Hematopoietic multipotent progenitor cell treated with erythropoietin and hydrocortisone succinate and interleukin-3 and kit ligand, for 15 days (in vitro differentiated cells): ENCODE results near the gene TMTC2.

Experiments
- DNase-seq: peaks from one replicate; pipeline ENCODE4 v3.0.0-alpha.2; 2015; ENCODE audit warnings: low spot score

Gene TMTC2

GRCh38 chr12:82958966-82959365 is 272.3 kb downstream of the TMTC2 start:
- DNase-seq = no peak

DNA sequence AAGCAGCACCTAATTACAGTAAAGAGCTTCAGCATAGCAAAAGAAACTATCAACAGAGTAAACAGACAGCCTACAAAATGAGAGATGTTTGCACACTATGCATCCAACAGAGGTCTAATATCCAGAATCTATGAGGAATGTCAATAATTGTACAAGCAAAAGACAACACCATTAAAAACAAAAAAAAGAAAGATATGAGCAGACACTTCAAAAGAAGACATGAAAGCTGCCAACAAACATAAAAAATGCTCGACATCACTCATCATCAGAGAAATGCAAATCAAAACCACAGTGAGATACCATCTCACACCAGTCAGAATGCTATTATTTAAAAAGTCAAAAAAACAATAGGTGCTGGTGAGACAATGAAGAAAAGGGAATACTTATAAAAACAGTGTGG is 273.1 kb downstream of the TMTC2 start:
- no peak for DNase-seq

DNA sequence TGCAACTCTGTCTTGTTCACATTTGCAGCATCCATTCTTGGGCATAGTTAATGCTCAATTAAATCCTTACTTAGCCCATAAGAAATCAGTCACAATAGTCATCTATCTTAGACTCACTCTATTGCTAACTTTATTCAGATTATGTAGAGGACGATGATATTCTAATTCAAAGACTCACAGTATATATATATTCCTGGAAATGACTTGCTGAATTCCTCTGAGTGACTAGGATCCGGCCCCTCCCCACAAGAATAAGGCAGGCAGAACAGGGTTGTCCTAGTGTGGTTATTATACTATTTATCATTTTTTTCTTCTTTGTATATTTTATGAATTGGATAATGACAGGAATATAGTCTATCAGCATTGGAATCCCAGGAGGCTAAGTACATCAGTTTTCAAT is 275.1 kb downstream of the TMTC2 start:
- no peak for DNase-seq

GRCh38 chr12:82963956-82964355 is 277.2 kb downstream of the TMTC2 start:
- no peak for DNase-seq

DNA sequence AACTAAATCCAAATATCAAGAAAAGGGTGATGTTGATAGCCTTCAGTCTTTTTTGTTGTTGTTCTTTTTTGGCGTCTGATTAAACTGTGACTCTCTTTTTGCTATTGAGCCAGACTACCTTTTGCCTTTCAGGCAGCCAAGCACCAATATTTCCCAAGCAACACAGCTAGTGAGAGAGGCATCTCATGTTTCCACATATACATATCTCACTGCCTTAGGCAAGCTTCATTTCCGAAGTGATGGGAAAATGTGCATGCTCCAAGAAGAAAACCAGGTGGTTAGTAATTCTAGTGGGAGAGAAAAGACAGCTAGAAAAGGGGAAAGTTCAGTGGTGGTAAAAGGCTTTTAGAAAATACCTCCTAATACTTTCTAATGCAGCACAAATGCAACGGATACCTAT is 277.7 kb downstream of the TMTC2 start:
- no peak for DNase-seq

- DNase-seq = no peak
Observed at GRCh38 chr12:82966001-82966559, 279.4 kb downstream of the TMTC2 start.

DNA sequence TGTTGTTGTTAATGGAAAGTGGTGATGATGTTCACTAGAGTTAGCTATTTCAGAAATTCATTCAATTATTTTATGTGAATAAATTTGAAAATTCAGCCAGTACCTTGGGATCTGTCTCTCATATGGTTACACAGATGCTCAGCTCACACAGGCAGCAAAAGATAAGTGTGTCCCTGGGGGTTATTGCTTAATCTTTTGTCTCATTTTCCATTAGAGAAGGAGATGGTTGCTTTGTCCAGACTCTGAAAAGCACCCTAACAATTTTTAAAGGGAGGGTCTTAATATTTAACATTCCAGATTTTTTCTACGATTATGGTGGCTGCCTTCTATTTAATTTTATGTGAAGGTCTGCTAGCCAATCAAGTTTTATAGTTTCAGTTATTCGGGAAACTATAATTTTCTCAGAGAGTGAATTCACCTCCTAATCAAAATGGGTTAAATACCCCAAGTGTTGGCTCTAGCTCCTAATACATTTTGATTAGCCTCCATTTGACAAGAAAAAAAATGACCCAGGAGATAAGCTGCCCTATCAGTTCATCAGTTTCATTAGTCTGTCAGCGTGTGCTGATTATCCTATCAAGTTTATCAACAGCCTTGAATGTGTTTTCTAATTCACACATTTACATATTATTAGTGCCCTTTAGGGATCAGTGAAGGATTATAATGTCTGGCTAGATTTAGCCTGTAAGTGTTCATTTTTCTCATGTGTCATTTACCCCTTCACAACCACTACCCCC is 282.1 kb downstream of the TMTC2 start:
- DNase-seq = no peak

GRCh38 chr12:82970614-82971013 is 283.9 kb downstream of the TMTC2 start:
- no peak for DNase-seq

DNA sequence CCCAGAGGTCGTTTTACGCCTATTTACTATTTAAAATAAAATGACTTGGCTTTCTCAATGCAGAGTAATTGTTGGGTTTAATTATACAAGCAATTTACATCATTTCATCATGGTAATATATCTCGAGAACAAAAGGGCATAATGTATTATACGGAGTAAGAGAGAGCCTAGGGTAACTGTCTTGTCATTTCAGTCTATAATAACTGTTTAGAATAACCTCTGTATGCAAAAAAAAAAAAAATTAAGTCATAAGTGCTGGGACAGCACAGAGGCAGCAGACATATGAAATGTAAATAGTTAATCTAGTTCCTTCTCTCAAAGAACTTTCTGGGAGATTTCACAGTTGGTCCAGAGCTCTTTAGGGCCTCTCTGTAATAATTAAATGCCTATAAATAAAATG is 284.9 kb downstream of the TMTC2 start:
- no peak for DNase-seq

GRCh38 chr12:82972624-82973023 is 285.9 kb downstream of the TMTC2 start:
- no peak for DNase-seq

DNA sequence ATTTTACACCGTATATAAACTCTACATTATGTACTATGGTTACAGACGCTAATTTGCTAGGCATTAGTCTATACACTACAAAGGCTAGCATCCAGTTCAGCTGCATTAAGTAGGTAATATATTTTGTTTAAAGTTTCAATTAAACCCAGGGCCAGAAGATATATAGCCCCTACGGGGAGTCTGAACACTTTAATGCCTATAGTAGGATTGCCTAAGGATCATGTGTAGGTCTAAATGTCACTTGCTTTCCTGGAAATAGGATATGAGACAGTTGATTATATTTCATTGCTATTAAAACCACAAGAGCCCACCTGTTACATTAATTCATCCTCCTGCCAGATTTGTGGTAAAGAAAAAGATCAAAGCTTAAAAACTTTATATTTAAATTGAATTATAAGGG is 286.9 kb downstream of the TMTC2 start:
- DNase-seq = no peak

- no peak for DNase-seq
Observed at GRCh38 chr12:82981150-82981549, 294.4 kb downstream of the TMTC2 start.

- no peak for DNase-seq
Observed at GRCh38 chr12:82994117-82994516, 307.4 kb downstream of the TMTC2 start.

DNA sequence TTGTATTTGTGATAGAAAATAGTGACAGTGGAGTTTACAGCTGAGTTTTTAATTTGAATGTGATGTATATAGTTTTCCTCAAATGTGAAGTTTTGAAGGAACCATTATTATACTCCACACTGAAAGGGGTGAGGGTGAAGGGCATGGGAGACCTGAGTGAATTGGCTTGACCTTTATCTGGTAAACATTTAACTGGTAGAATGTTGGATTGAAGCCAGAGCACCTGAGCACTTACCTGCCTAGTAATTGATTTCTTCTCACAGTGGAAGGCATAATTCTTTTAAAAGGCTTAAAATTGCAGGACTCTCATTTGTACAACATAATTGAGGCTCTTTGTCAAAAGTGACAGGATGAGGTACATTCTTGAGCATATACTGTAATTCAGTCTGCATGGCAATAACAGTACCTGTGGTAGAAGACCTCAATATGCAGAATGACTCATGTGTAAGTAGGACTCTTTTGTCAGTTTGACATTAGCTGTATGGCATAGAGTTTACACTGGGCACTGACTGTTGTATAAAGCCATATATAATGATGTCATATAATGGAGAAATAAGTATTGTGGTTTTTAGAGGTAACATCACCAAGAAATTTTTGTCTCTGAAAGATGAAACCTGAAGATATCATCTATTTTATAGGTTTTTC is 309.6 kb downstream of the TMTC2 start:
- no peak for DNase-seq

DNA sequence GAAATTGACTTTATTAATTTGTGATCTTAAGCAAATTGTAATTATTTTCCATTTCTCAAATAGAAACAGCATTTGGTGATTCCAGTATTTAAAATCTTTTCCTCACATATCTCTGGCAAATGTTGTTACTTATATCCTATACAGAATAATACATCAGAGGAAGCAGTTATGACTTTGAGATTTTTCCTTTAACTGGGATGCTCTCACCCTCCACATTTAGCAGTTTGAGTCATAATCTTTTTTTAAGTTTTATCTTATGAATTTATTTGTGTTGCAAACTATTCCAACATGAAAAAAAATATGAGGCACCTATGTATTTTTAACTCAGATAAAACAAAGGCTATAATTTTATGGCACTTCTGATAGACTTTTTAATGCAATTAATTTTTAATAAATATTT is 311.8 kb downstream of the TMTC2 start:
- no peak for DNase-seq

DNA sequence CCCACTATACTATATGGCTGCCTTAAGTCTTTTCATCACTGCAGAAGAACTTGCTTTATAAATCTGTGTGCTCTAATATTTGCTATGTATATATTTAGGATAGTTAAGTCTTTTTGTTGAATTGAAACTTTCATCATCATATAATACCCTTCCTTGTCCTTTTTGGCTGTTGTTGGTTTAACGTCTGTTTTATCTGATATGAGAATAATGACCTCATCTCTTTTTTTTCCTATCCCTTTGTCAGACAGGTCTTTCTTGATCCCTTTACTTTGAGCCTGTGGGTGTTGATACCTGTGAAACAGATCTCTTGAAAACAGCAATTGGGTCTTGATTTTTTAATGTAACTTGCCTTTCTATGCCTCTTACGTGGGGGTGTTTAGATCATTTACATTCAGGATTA is 316.3 kb downstream of the TMTC2 start:
- DNase-seq = no peak

GRCh38 chr12:83005534-83006197 is 319.0 kb downstream of the TMTC2 start:
- no peak for DNase-seq

DNA sequence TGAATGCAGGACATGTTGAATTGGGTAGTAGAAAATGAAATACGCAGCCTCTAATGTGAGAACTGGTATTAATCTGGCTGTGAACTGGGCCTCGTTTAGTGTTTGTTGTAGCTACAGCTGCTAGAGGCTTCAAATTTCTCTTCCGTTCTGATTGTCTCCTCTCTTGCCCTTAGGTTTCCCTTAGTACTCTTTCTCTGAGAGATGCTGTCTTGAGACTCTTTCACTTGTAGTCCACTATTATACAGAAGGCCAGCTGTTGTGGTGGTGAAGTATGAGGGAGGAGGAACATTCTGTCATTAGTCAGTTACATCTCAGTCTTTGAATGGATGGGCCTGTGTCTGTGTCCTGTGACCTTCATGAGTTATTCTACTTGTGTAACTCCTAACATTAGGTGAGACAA is 322.0 kb downstream of the TMTC2 start:
- no peak for DNase-seq

DNA sequence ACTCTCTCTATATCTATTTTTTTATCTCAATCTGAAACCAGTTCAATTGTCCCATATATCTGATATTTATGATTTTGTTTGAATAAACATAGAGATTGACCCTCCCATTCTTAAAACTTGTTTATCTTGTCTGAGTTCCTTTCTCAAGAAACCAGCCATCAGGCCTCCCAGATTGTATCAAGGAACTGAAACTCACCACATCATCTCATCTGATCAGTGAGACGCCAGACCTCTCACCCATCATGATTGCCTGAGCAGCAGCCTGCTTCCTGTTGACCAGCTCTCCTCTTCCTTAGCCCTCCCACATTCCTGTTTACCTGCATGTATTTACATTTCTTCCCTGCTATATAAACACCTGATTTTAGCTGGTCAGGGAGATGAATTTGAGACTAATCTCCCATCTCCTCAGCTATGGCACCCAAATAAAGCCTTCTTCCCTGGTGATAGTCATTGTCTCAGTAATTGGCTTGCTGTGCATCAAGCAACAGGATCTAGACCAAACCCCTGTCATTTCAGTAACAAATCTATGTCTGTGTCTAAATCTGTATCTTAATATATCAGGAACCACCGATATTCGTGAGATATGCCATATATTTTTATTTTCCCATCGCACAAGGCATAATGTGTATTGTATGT is 323.6 kb downstream of the TMTC2 start:
- no peak for DNase-seq

GRCh38 chr12:83015390-83016217 is 328.9 kb downstream of the TMTC2 start:
- DNase-seq = no peak

DNA sequence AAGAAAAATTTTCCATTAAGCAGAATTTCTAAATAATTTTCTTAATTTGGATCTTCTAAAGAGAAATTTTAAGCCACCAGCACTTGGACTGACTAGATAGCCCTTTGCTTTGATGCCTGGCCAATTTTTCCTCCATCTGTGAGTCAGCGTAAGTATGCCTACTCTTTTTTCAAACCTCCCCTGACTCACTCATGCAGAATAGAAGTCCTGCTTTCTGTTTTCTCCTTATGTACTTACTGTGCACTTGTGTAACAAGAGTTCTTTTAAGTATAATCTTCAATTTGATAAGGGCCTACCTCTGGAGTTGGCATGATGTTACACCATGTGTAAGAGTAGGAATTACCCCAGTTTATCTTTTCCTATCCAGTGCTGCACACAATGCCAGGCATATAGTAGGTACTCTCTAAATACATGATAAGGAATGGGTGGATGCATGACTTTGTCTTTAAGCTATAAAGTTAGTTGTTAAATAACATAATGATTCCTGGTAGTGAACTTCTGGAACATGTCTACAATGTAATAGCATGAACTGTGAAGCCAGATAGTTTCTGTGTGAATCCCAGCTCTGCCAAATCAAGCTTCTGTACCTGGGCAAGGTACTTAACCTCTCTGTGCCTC is 329.6 kb downstream of the TMTC2 start:
- DNase-seq = no peak
